Thoracic aorta (tissue), 2 donors: ENCODE measurements around the gene PTMA. TPM values are rescaled to one million over a fixed set of nuclear protein-coding genes. Genes with fewer than 3 reads are reported as not detected.
A peak's percentile ranks its signal among the peaks of the same experiment; 100 is the strongest.

Experiments used
- ATAC-seq: fragments of 150-250 bp; one replicate; pipeline ENCODE4 v1.8.0; 2017; ENCODE audit warnings: low read depth; ENCODE audit not compliant: insufficient number of reproducible peaks, low FRiP score
- DNase-seq: peaks from one replicate; pipeline ENCODE4 v3.0.0-alpha.2; 2020; ENCODE audit warnings: low spot score
- H3K27ac ChIP-seq, 2 donors: fragments of 200-600 bp; sonication (generic); 1 replicate in 1 of 2; 2 replicates in 1 of 2; pipeline ENCODE4 v1.5.1; 2016; ENCODE audit warnings: mild to moderate bottlenecking in 2 of 2, moderate library complexity in 2 of 2
- H3K27me3 ChIP-seq: fragments of 200-600 bp; sonication (generic); replicated peaks from 2 replicates; pipeline ENCODE4 v1.6.0; 2016; ENCODE audit warnings: mild to moderate bottlenecking; ENCODE audit not compliant: insufficient read depth
- H3K36me3 ChIP-seq: fragments of 200-600 bp; sonication (generic); one replicate; pipeline ENCODE4 v1.5.1; 2016
- H3K4me1 ChIP-seq, 2 donors: fragments of 200-600 bp; sonication (generic); 1 replicate in 1 of 2; 2 replicates in 1 of 2; pipeline versions ENCODE4 v1.5.1 to v1.6.0; 2016; ENCODE audit warnings: low read depth in 2 of 2, mild to moderate bottlenecking in 1 of 2; ENCODE audit not compliant: control insufficient read depth in 1 of 2
- H3K4me3 ChIP-seq: fragments of 200-600 bp; sonication (generic); 2 replicates; pipeline ENCODE4 v1.5.1; 2016; ENCODE audit warnings: mild to moderate bottlenecking
- H3K9me3 ChIP-seq: fragments of 200-600 bp; sonication (generic); 2 replicates; pipeline ENCODE4 v1.5.1; 2016
- total RNA-seq, 2 donors: library from RNA; depleted of rRNA; stranded (reverse); fragments of >200 nt; gene quantifications; one replicate each; pipeline versions ENCODE4 v1.1.0 to v1.2.3, GENCODE V29; 2016
- TF ChIP-seq, protein P1 (sequence below): fragments of 200-600 bp; sonication (generic); IDR thresholded peaks from one replicate; pipeline ENCODE4 v1.5.1; 2019; ENCODE audit warnings: antibody characterized with exemption

PTMA gene
- total RNA-seq, 2 donors from 2014 or later = 700 to 1,022 TPM

DNA sequence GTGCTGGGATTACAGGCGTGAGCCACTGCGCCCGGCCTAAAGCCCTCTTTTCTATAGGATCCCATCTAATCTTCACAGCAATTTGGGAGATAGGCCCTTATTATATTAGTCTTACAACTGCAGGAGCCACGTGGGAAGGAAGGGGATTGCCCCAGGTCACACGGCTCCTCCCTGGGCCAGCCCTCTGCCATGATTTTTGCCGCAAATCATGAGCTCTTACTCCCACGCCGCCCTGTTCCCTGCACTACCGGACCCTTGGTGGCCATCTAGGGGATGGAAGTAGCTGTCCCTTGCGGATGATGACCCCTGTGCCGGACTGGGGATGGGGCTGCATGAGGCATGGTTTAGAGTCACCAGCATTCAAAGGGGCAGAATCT lies 28.4 kb upstream of the PTMA start:
- TF ChIP-seq, protein P1, sequence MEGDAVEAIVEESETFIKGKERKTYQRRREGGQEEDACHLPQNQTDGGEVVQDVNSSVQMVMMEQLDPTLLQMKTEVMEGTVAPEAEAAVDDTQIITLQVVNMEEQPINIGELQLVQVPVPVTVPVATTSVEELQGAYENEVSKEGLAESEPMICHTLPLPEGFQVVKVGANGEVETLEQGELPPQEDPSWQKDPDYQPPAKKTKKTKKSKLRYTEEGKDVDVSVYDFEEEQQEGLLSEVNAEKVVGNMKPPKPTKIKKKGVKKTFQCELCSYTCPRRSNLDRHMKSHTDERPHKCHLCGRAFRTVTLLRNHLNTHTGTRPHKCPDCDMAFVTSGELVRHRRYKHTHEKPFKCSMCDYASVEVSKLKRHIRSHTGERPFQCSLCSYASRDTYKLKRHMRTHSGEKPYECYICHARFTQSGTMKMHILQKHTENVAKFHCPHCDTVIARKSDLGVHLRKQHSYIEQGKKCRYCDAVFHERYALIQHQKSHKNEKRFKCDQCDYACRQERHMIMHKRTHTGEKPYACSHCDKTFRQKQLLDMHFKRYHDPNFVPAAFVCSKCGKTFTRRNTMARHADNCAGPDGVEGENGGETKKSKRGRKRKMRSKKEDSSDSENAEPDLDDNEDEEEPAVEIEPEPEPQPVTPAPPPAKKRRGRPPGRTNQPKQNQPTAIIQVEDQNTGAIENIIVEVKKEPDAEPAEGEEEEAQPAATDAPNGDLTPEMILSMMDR = no peak
- DNase-seq (no peak), ATAC-seq (no peak)
- Histone ChIP-seq H3K27me3 (no peaks in the 10 kb centered on the region), H3K4me1 (peaks cover 4 to 22% of the 10 kb centered on the region in 2 donors), H3K4me3 (no peak overlapping the region), H3K9me3 (no peaks in the 10 kb centered on the region), H3K27ac (peak overlapping the region; percentile 75 to 81), H3K36me3 (no peaks in the 10 kb centered on the region)

DNA sequence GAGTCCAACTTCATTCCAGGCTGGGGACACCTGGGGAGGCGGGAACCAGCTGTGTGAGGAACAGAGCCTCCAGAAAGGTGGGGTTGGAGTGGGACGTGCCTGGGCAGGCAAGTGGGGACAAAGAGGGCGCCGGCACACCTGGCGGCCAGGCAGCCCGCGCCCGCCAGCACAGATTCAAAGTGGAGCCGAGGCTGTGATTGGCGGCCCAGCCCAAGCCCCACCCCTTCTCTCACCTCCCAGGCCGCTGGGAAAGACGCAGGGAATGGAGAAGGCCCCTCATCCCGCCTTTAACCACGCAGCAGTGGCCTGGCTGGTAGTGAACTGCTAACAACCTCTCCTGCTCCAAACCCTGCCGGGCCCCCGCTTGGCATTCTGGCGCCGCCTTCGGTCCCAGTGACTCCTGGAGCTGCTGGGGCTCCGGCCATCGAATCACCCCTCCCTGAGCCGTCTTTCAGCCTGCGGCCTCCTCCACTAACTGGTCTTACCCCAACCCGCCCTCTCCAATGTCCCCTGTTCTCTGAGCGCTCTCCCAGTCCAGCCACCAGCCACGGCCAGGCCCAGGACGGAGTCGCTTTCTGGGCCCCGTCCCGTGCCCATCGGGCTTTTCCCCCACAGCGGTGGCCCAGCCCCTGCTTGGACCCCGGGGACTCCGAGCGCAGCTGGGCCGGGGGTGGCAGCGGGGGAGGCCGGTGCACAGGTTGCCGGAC lies 27.9 kb upstream of the PTMA start:
- ATAC-seq (no peak), DNase-seq (no peak)
- Histone ChIP-seq H3K36me3 (no peaks in the 10 kb centered on the region), H3K27ac (peak overlapping the region; percentile 75 to 81), H3K4me3 (peak overlapping the region; percentile 70), H3K27me3 (no peaks in the 10 kb centered on the region), H3K9me3 (no peaks in the 10 kb centered on the region), H3K4me1 (peaks cover 0 to 17% of the 10 kb centered on the region in 2 donors)
- TF ChIP-seq, protein P1 = no peak

GRCh38 chr2:231680992-231681852 lies 27.1 kb upstream of the PTMA start:
- peak; percentile 70 for ATAC-seq
- H3K4me3 ChIP-seq = peak overlapping the region; percentile 70
- no peaks in the 10 kb centered on the region for H3K9me3 ChIP-seq
- TF ChIP-seq, protein P1 = no peak
- H3K36me3 ChIP-seq = no peaks in the 10 kb centered on the region
- peaks cover 0 to 17% of the 10 kb centered on the region in 2 donors for H3K4me1 ChIP-seq
- H3K27ac ChIP-seq = peak overlapping the region; percentile 85 to 89
- DNase-seq = peak; percentile 58
- no peaks in the 10 kb centered on the region for H3K27me3 ChIP-seq

GRCh38 chr2:231682603-231683291 lies 25.6 kb upstream of the PTMA start:
- no peak for ATAC-seq
- H3K27ac ChIP-seq = no peak overlapping the region
- TF ChIP-seq, protein P1 = no peak

More at GRCh38 chr2:231682603-231683291, 25.6 kb upstream of the PTMA start:
- no peaks in the 10 kb centered on the region for H3K36me3 ChIP-seq
- H3K4me3 ChIP-seq = no peak overlapping the region
- no peaks in the 10 kb centered on the region for H3K9me3 ChIP-seq
- peaks cover 0 to 17% of the 10 kb centered on the region in 2 donors for H3K4me1 ChIP-seq
- DNase-seq = no peak
- H3K27me3 ChIP-seq = no peaks in the 10 kb centered on the region
